GM13976 (cell line): ENCODE results near the gene REPIN1.
A peak's percentile ranks its signal among the peaks of the same experiment; 100 is the strongest.

Experiments used
- DNase-seq: peaks from one replicate; pipeline ENCODE4 v3.0.0; 2012; ENCODE audit warnings: low spot score
- in situ Hi-C: fragments of 300-500 bp; cut with MboI; formaldehyde crosslinking; loops from one replicate; pipeline ENCODE4 v1.12.0; 2022; ENCODE audit warnings: low sequenced_read_pairs, mixed read lengths, inconsistent platforms; ENCODE audit not compliant: unreplicated experiment
- TF ChIP-seq, protein P1 (sequence below): IDR thresholded peaks from 2 replicates; pipeline ENCODE4 v1.5.1; 2012; ENCODE audit warnings: borderline replicate concordance, mild to moderate bottlenecking; ENCODE audit not compliant: insufficient read depth; ENCODE audit errors: extremely low read depth, missing control alignments, control extremely low read depth

Gene REPIN1

DNA sequence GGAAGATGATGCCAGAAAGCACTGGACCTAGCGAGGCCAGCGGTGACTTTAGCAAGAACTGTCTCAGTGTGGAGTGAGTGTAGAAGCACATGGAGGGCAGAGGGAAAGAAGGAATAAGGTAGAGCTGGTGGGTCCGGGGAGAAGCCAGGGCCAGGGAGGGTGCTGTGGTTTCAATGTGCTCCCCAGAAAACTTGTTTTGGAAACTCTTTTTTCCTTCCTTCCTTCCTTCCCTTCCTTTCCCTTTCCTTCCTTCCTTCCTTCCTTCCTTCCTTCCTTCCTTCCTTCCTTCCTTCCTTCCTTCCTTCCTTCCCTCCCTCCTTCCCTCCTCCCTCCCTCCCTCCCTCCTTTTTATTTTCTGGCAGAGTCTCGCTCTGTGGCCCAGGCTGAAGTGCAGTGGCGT, 21.7 kb upstream of the REPIN1 start:
- in situ Hi-C loops, result no loop called here
- TF ChIP-seq, protein P1, sequence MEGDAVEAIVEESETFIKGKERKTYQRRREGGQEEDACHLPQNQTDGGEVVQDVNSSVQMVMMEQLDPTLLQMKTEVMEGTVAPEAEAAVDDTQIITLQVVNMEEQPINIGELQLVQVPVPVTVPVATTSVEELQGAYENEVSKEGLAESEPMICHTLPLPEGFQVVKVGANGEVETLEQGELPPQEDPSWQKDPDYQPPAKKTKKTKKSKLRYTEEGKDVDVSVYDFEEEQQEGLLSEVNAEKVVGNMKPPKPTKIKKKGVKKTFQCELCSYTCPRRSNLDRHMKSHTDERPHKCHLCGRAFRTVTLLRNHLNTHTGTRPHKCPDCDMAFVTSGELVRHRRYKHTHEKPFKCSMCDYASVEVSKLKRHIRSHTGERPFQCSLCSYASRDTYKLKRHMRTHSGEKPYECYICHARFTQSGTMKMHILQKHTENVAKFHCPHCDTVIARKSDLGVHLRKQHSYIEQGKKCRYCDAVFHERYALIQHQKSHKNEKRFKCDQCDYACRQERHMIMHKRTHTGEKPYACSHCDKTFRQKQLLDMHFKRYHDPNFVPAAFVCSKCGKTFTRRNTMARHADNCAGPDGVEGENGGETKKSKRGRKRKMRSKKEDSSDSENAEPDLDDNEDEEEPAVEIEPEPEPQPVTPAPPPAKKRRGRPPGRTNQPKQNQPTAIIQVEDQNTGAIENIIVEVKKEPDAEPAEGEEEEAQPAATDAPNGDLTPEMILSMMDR, result no peak

DNA sequence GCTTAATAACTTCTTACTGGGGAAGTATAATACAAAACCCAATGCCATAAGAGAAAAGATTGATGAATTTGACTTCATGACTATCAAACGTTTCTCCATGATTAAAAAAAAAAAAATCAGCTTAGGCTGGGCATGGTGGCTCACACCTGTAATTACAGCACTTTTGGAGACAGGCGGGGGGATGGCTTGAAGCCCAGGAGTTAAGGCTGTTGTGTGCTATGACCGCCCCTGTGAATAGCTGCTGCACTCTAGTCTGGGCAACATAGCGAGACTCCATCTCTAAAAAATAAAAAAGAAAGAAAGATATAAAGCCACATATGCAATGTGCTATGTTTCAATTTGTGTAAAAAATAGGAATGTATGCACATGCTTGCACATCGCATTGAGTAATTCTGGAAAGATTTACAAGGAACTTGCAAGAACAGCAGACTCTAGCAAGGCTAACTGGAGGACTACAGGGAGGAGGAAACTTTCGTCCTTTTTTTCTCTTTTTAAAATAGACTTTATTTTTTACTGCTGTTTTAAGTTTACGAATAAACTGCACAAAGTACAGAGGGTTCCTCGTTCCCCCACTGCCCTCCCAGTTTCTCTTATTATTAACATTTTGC, 16.9 kb upstream of the REPIN1 start:
- in situ Hi-C loops, result no loop called here
- no peak for DNase-seq
- TF ChIP-seq, protein P1, result no peak

More for the DNA sequence above, 21.7 kb upstream of the REPIN1 start:
- no peak for DNase-seq

DNA sequence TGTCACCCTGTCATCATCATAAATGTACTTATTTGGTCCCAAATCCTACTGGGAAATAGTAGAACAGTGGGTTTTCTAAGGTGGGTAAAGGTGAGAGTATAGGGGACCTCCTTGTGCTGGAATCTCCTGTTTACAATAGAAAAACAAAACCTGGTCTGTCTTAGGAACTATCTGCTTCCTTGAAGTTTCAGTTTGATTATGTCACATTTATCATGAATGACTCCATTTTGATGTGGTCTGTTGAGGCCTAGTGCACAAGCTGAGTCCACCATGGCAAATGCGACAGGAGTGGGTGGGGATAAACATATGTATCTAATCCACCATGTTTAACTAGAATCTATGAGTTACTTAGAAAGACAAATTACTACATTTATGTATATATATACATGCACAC, 13.0 kb upstream of the REPIN1 start:
- TF ChIP-seq, protein P1, result no peak
- in situ Hi-C loops, result no loop called here
- no peak for DNase-seq

DNA sequence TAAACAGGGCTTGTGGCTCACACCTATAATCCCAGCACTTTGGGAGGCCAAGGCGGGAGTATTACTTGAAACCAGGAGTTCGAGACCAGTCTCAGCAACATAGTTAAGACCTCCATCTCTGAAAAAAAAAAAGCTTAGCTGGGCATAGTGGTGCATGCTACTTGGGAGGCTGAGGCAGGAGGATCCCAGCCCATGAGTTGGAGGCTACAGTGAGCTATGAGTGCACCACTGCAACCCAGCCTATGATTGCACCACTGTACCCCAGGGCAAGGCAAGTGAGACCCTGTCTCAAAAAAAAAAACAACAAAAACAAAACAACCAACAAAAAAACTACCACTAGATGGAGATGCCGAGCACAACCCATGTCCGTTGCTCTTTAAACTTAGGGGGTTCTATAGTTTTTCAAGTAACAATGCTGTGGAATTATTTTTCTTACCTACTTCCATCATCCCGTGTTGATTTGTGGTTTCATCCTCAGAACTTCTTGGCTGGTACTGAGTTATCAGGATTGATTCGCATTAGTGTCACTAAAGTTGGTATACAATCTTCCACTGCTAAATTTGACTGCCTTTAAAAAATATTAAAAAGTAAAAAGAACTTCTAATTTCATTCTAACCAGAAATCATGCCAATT, 12.2 kb upstream of the REPIN1 start:
- in situ Hi-C loops, result no loop called here
- DNase-seq, result peak; percentile 66
- TF ChIP-seq, protein P1, result peak; percentile 16

DNA sequence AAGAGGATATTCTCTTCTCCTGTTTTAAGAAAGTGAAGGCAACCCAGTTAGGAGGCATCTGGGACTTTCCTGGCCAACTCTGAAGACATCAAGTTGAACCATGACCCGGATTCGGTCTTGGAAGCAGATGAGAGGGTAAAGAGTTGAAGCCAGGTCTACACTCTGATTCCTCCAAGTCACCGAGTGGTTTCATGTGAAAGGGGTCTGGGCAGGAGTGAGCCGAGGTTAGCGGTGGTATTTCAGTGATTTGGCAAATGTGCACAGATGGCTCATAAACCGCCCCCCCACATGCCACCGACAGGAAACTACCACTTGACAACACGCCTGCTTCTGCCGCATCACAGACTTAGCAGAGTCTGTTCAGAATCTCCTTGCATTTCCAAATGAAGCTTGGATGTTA, 11.4 kb upstream of the REPIN1 start:
- in situ Hi-C loops, result no loop called here
- DNase-seq, result peak; percentile 43
- TF ChIP-seq, protein P1, result no peak

DNA sequence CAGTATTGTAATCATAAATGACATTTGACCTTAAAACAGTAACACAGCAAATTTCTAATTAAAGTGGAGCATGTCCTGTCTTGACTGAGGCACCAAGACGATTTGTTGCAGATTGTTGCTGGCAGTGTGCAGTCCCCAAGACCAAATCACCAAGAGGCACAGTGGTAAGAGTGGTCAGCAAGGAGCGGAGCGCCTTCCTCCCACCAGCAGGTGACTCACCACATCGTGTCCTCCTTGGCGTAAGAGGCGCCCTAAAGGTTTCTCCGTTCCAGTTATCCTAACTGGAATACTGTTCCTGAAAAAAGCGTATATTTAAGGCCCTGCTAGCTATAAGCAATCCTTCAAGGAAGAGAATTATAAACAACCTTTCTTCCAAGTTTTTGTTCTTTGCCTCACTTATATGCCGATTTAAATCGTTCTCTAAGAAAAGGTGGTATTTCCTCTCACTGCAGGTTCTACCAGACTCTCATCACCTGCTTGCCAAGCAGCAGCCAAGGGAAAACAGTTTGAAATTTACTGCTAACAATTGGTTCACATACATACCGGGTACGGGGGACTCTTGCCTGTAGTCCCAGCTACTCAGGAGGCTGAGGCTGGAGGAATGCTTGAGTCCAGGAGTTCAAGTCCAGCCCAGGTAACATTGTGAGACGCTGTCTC, 10.7 kb upstream of the REPIN1 start:
- DNase-seq, result no peak
- TF ChIP-seq, protein P1, result no peak
- in situ Hi-C loops, result no loop called here
